Kidney (tissue), 14 donors: ENCODE data around the gene NRP2. TPM values are rescaled to one million over a fixed set of nuclear protein-coding genes. Genes with fewer than 3 reads are reported as not detected.
A peak's percentile ranks its signal among the peaks of the same experiment; 100 is the strongest.

Experiments
- DNase-seq, 5 donors: peaks; one replicate each; pipeline ENCODE4 v3.0.0-alpha.2; 2013 to 2020
- FAIRE-seq: peaks from 2 replicates; lab custom pipeline; 2012; peaks lifted over from hg19 to GRCh38; lab: Jason Lieb, UNC
- H3K27ac ChIP-seq, 2 donors: one replicate each; pipeline ENCODE4 v1.7.0; 2013; ENCODE audit warnings: low read depth in 2 of 2, low read length in 2 of 2, inconsistent platforms in 1 of 2
- H3K27me3 ChIP-seq: one replicate; pipeline ENCODE4 v1.7.1; 2013; ENCODE audit warnings: low read length, inconsistent platforms; ENCODE audit not compliant: control insufficient read depth, insufficient read depth
- H3K36me3 ChIP-seq, 3 donors: one replicate each; pipeline versions ENCODE4 v1.7.0 to v1.7.1; 2013; ENCODE audit warnings: low read length in 3 of 3, control low read depth in 1 of 3, inconsistent platforms in 1 of 3; ENCODE audit not compliant: insufficient read depth in 3 of 3, control insufficient read depth in 2 of 3
- H3K4me1 ChIP-seq, 3 donors: one replicate each; pipeline versions ENCODE4 v1.7.0 to v1.7.1; 2013; ENCODE audit warnings: low read length in 3 of 3, inconsistent platforms in 1 of 3, low read depth in 1 of 3; ENCODE audit not compliant: control insufficient read depth in 2 of 3, insufficient read depth in 2 of 3
- H3K4me3 ChIP-seq, 3 donors: one replicate each; pipeline versions ENCODE4 v1.7.0 to v1.8.1; 2013; ENCODE audit warnings: low read length in 3 of 3, control low read depth in 1 of 3, inconsistent platforms in 1 of 3
- H3K9ac ChIP-seq, 3 donors: one replicate each; pipeline versions ENCODE4 v1.7.0 to v1.7.1; 2013; ENCODE audit warnings: low read length in 3 of 3, control low read depth in 1 of 3, inconsistent platforms in 1 of 3
- H3K9me3 ChIP-seq, 3 donors: one replicate each; pipeline versions ENCODE4 v1.7.0 to v1.7.1; 2013; ENCODE audit warnings: low read length in 3 of 3, control low read depth in 1 of 3, inconsistent platforms in 1 of 3; ENCODE audit not compliant: control insufficient read depth in 2 of 3, insufficient read depth in 1 of 3
- CTCF ChIP-seq: IDR thresholded peaks from 3 replicates; pipeline ENCODE4 v1.5.1; 2012; ENCODE audit warnings: mild to moderate bottlenecking, moderate library complexity, borderline replicate concordance; ENCODE audit not compliant: insufficient read depth; ENCODE audit errors: extremely low read depth
- intact Hi-C: fragments of 100-400 bp; cut with DNase I; formaldehyde crosslinking; loops from one replicate; pipeline ENCODE4 v1.11.1; 2022
- polyA plus RNA-seq: library from polyadenylated mRNA; stranded (reverse); fragments of 350-450 nt; fragmentation: Illumina TruSeq; extraction: RNeasy Lipid Tissue Mini Kit (QIAGEN cat#74804); gene quantifications from one replicate; pipeline ENCODE4 v1.2.3, GENCODE V29; 2014; ENCODE audit warnings: low read depth, low replicate concordance; ENCODE audit not compliant: insufficient read depth
- total RNA-seq: library from RNA; stranded (reverse); fragmentation: NEBNext Ultra II Directional; extraction: Animal tissue kit (Norgen Biotek cat#: 25700); gene quantifications from one replicate; pipeline ENCODE4 v1.2.1, GENCODE V29; 2021
- donor health status: control.
- donor health status: control.
- donor health status: control.
- donor health status: control.
- donor health status: control.
- donor health status: DM: yes; HTN: yes; CAD: no.
- donor health status: Normal renal cell carcinoma (clear cell type).

The NRP2 gene
- total and polyA plus RNA-seq, 2 donors from 2014 or later: 2.3 to 37.7 TPM

- DNase-seq: no peak
- Histone ChIP-seq H3K36me3 (no peaks in the 10 kb centered on the region), H3K27ac (no peak overlapping the region), H3K9me3 (no peaks in the 10 kb centered on the region), H3K4me1 (peaks cover 0 to 2% (median 0%) of the 10 kb centered on the region in 3 donors), H3K9ac (no peak overlapping the region), H3K27me3 (no peaks in the 10 kb centered on the region), H3K4me3 (no peak overlapping the region)
- intact Hi-C loops: no loop called here
- FAIRE-seq: no peak
- TF ChIP-seq CTCF: no peak
Observed at GRCh38 chr2:205773989-205774388, 91.7 kb downstream of the NRP2 start.

GRCh38 chr2:205775097-205775877, 93.0 kb downstream of the NRP2 start:
- no peak overlapping the region for H3K9ac ChIP-seq
- no peaks in the 10 kb centered on the region for H3K27me3 ChIP-seq
- H3K9me3 ChIP-seq: no peaks in the 10 kb centered on the region
- H3K4me3 ChIP-seq: no peak overlapping the region
- DNase-seq: peak in 1 of 5 donors; percentile 40
- FAIRE-seq: no peak
- TF ChIP-seq CTCF: no peak
- H3K27ac ChIP-seq: no peak overlapping the region
- H3K4me1 ChIP-seq: peaks cover 0 to under 1% (median 0%) of the 10 kb centered on the region in 3 donors
- intact Hi-C loops: loop anchor here (5.0 kb wide), 1 partner anchor 112 kb away; no protein-coding TSS in a partner anchor
- H3K36me3 ChIP-seq: no peaks in the 10 kb centered on the region

DNA sequence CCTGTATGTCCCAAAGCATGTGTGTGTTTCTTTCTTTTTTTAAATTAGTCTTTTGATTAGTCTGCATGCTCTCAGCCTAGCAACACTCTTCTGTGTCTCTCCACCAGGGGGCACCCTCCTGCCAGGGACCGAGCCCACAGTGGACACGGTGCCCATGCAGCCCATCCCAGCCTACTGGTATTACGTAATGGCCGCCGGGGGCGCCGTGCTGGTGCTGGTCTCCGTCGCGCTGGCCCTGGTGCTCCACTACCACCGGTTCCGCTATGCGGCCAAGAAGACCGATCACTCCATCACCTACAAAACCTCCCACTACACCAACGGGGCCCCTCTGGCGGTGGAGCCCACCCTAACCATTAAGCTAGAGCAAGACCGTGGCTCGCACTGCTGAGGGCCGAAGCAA, 93.8 kb downstream of the NRP2 start:
- Histone ChIP-seq H3K4me1 (no peaks in the 10 kb centered on the region), H3K27ac (no peak overlapping the region), H3K36me3 (no peaks in the 10 kb centered on the region), H3K4me3 (no peak overlapping the region), H3K9ac (no peak overlapping the region), H3K27me3 (no peaks in the 10 kb centered on the region), H3K9me3 (no peaks in the 10 kb centered on the region)
- peak in 3 of 5 donors; percentile 53 to 71 (median 69) for DNase-seq
- intact Hi-C loops: loop anchor here (5.0 kb wide), 1 partner anchor 111 kb away; no protein-coding TSS in a partner anchor
- TF ChIP-seq CTCF: peak; percentile 71
- FAIRE-seq: no peak
